CD4-positive, alpha-beta T cell treated with Interleukin-15 for 4 hours (primary cell): ENCODE measurements around the gene IFNA4.

Experiments used
- DNase-seq: peaks from one replicate; pipeline ENCODE4 v3.0.0-alpha.2; 2020; ENCODE audit warnings: low spot score

The IFNA4 gene

GRCh38 chr9:21165516-21165915, 21.9 kb downstream of the IFNA4 start:
- no peak for DNase-seq

GRCh38 chr9:21160178-21160577, 27.2 kb downstream of the IFNA4 start:
- peak; percentile 43 for DNase-seq

- DNase-seq, result no peak
These were observed 31.9 kb downstream of the IFNA4 start for GRCh38 chr9:21155501-21155900.

GRCh38 chr9:21154018-21154608, 33.3 kb downstream of the IFNA4 start:
- DNase-seq, result peak; percentile 21

DNA sequence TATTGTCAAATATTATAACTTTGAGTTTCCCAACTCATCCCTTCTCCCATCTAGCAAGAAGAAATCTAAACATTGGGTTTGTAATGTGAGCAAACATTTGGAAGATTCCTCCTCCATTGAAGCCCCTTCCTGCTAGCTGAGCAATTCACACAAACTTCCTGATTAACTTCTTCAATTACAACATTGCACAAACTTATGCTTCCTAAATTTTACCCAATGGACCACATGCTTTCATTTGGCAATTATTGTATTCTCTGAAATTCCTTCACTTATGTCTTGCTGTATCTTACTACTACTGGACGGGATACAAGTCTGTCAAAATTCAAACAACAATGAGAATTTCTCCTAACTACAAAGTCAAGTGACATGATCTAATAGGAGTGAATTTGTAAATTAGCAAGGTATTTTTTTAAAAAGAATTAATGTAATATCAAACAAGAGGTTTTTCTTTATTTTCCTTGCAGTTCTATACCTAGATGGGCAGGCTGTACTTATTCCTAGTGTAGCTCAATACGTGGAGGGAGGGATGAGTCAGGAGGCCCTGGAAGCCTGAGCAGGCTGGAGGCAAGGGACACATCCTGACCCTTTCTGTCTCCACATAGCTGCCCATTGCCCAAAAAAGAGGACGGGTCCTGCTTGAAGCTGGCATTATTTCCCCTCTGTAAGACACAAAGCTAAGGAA, 33.9 kb downstream of the IFNA4 start:
- DNase-seq, result no peak

GRCh38 chr9:21144603-21145002, 42.8 kb downstream of the IFNA4 start:
- DNase-seq, result no peak

DNA sequence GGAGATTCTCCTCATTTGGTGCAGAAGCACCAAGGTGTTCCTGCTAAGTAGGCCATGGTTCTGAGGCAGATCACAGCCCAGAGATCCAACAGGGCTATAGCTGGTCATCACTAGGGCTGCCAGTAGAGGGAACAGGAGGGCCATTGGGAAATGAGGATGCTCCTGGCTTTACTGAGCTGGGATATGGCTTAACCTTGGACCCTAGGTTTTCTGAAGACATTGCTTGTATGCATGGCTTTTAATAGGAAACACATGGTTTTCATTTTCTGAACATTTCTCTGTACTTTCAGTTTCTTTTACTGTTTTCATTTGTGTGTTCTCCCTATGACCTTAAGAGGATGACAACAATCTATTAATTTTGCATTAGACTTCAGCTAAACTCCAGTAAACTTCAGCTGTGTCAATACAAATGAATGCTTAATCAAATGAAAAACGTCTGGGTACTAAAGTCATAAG, 45.9 kb downstream of the IFNA4 start, which contains the start of gene IFNW1:
Gene IFNW1 (minus strand): TSS at position 406 of the 456 bp plus-strand sequence. CDS start 262 bp downstream, at position 144.
- DNase-seq, result no peak

- DNase-seq, result no peak
These were observed 50.4 kb downstream of the IFNA4 start for GRCh38 chr9:21137020-21137419.
